Measurements from ENCODE around the gene LTO1. TPM values are rescaled to one million over a fixed set of nuclear protein-coding genes. Genes with fewer than 3 reads are reported as not detected.

LTO1 gene
- total and polyA plus RNA-seq, 10 donors: 17.5 to 41.4 (median 31.0) TPM

- Histone ChIP-seq H3K27ac (no peak overlapping the region), H3K36me3 (no peaks in the 10 kb centered on the region), H3K9me3 (peaks cover 4 to 14% (median 10%) of the 10 kb centered on the region in 8 donors), H3K27me3 (replicated peaks in 1 of 7) (peaks cover 0 to 41% (median 29%) of the 10 kb centered on the region in 7 donors), H3K4me1 (peaks cover 24 to 35% (median 31%) of the 10 kb centered on the region in 6 donors), H3K4me3 (no peak overlapping the region)
- TF ChIP-seq POLR2A (IDR thresholded peaks at IDR 0.05) (no peak), CTCF (IDR thresholded peaks at IDR 0.05 in 8 of 11, conservative IDR thresholded peaks at IDR 0.05 in 3 of 11) (no peak), POLR2AphosphoS5 (IDR thresholded peaks at IDR 0.05) (no peak)
- WGBS, 5 donors: 85 to 95% (median 92%) methylated on average over 6 of the region's 6 CpGs
- intact Hi-C loops (cut with DNase I; ENCODE audit: low total_unique reads): no loop called here
- DNase-seq: no peak
Observed at GRCh38 chr11:69634069-69634468, 41.1 kb downstream of the LTO1 start.

GRCh38 chr11:69632900-69633299 lies 42.3 kb downstream of the LTO1 start:
- no peak for DNase-seq
- Histone ChIP-seq H3K36me3 (no peaks in the 10 kb centered on the region), H3K27me3 (replicated peaks in 1 of 7) (peaks cover 0 to 29% (median 17%) of the 10 kb centered on the region in 7 donors), H3K4me3 (no peak overlapping the region), H3K27ac (no peak overlapping the region), H3K9me3 (peaks cover 4 to 22% (median 10%) of the 10 kb centered on the region in 8 donors), H3K4me1 (peaks cover 13 to 23% (median 19%) of the 10 kb centered on the region in 6 donors)
- TF ChIP-seq POLR2AphosphoS5 (IDR thresholded peaks at IDR 0.05): no peak
- TF ChIP-seq CTCF (IDR thresholded peaks at IDR 0.05 in 8 of 11, conservative IDR thresholded peaks at IDR 0.05 in 3 of 11): no peak
- no peak for TF ChIP-seq POLR2A (IDR thresholded peaks at IDR 0.05)
- 84 to 96% (median 90%) methylated on average over 4 of the region's 4 CpGs for WGBS, 5 donors
- intact Hi-C loops (cut with DNase I; ENCODE audit: low total_unique reads): no loop called here

- no peak overlapping the region for H3K27ac ChIP-seq
- H3K4me3 ChIP-seq: no peak overlapping the region
- DNase-seq: no peak
- peaks cover 4 to 22% (median 10%) of the 10 kb centered on the region in 8 donors for H3K9me3 ChIP-seq
- H3K4me1 ChIP-seq: no peaks in the 10 kb centered on the region
- no peaks in the 10 kb centered on the region for H3K36me3 ChIP-seq
- WGBS, 5 donors: 88 to 94% (median 92%) methylated on average over 8 of the region's 8 CpGs
- no peak for TF ChIP-seq POLR2AphosphoS5 (IDR thresholded peaks at IDR 0.05)
- no peak for TF ChIP-seq POLR2A (IDR thresholded peaks at IDR 0.05)
- TF ChIP-seq CTCF (IDR thresholded peaks at IDR 0.05 in 8 of 11, conservative IDR thresholded peaks at IDR 0.05 in 3 of 11): no peak
- peaks cover 0 to 11% (median 0%) of the 10 kb centered on the region in 7 donors for H3K27me3 ChIP-seq (replicated peaks in 1 of 7)
- intact Hi-C loops (cut with DNase I; ENCODE audit: low total_unique reads): no loop called here
Observed at GRCh38 chr11:69630424-69630823, 44.7 kb downstream of the LTO1 start.

- H3K36me3 ChIP-seq: no peaks in the 10 kb centered on the region
- H3K9me3 ChIP-seq: peaks cover 4 to 22% (median 10%) of the 10 kb centered on the region in 8 donors
- no peaks in the 10 kb centered on the region for H3K4me1 ChIP-seq
- no peak for DNase-seq
- 92 to 100% (median 96%) methylated on average over 2 of the region's 2 CpGs for WGBS, 5 donors
- TF ChIP-seq POLR2AphosphoS5 (IDR thresholded peaks at IDR 0.05) (no peak), CTCF (IDR thresholded peaks at IDR 0.05 in 8 of 11, conservative IDR thresholded peaks at IDR 0.05 in 3 of 11) (no peak), POLR2A (IDR thresholded peaks at IDR 0.05) (no peak)
- H3K27me3 ChIP-seq (replicated peaks in 1 of 7): peaks cover 0 to 10% (median 0%) of the 10 kb centered on the region in 7 donors
- intact Hi-C loops (cut with DNase I; ENCODE audit: low total_unique reads): no loop called here
- no peak overlapping the region for H3K27ac ChIP-seq
- no peak overlapping the region for H3K4me3 ChIP-seq
Observed at GRCh38 chr11:69630017-69630416, 45.1 kb downstream of the LTO1 start.

Data from spleen (tissue), 11 donors.